K562 (cell line): ENCODE data around the gene KCNH3. TPM values are rescaled to one million over a fixed set of nuclear protein-coding genes. Genes with fewer than 3 reads are reported as not detected.

Source experiments
- ATAC-seq: fragments of 200-7000 bp; cut with Tn5 transposase; 3 replicates; pipeline ENCODE4 v1.9.1; 2020; ENCODE audit warnings: moderate library complexity
- BruUV-seq: library from RNA; stranded (reverse); fragments of 400-500 nt; replicated peaks from 2 replicates; lab custom pipeline; 2021; lab: Mats Ljungman, UMichigan
- CTCF ChIA-PET: fragments of 300-600 bp; formaldehyde crosslinking; extraction: SDS; loops from one replicate; lab custom pipeline; 2021; ENCODE audit warnings: low intra/inter-chr PET ratio; lab: Yijun Ruan, JAX
- POLR2A ChIA-PET: fragments of 300-600, 350-650 bp; sonication (Branson Sonifier 250); formaldehyde crosslinking; extraction: SDS; loops from one replicate; lab custom pipeline; 2021; ENCODE audit warnings: antibody characterized with exemption, inconsistent platforms; lab: Yijun Ruan, JAX
- DNase-seq, 4 experiments: peaks; one replicate each; pipeline versions ENCODE4 v3.0.0 to v3.0.0-alpha.2; 2011 to 2018; ENCODE audit warnings: low spot score in 3 of 4, mixed read lengths in 3 of 4; ENCODE audit errors: extremely low read depth in 1 of 4
- FAIRE-seq: peaks from 2 replicates; lab custom pipeline; 2011; peaks lifted over from hg19 to GRCh38; lab: Jason Lieb, UNC
- H2AFZ ChIP-seq: 2 replicates; pipeline ENCODE4 v1.6.0; 2011; ENCODE audit warnings: low read depth, low read length, control low read depth, inconsistent platforms
- H3K27ac ChIP-seq: fragments of 200-600 bp; 3 replicates; pipeline ENCODE4 v1.8.0; 2011; ENCODE audit warnings: low read depth, mild to moderate bottlenecking, control low read depth, inconsistent platforms, low read length, moderate library complexity, mixed read lengths; ENCODE audit errors: extremely low read depth
- H3K27me3 ChIP-seq, 2 experiments: fragments of 300-600 bp in 1 of 2; 2 replicates in 1 of 2; 3 replicates in 1 of 2; pipeline versions ENCODE4 v1.6.0 to v1.8.0; 2011; ENCODE audit warnings: inconsistent platforms in 2 of 2, low read length in 2 of 2, mild to moderate bottlenecking in 1 of 2, mixed read lengths in 1 of 2, moderate library complexity in 1 of 2; ENCODE audit not compliant: control insufficient read depth in 2 of 2, insufficient read depth in 2 of 2
- H3K36me3 ChIP-seq: fragments of 300-600 bp; 3 replicates; pipeline ENCODE4 v1.8.0; 2011; ENCODE audit warnings: mild to moderate bottlenecking, low read length, inconsistent platforms; ENCODE audit not compliant: control insufficient read depth, insufficient read depth
- H3K4me1 ChIP-seq, 2 experiments: fragments of 200-600 bp in 1 of 2; replicated peaks in 1 of 2; 2 replicates in 1 of 2; 3 replicates in 1 of 2; pipeline versions ENCODE4 v1.5.1 to v1.8.0; 2011; ENCODE audit warnings: inconsistent platforms in 2 of 2, low read length in 2 of 2, mild to moderate bottlenecking in 1 of 2, mixed read lengths in 1 of 2, moderate library complexity in 1 of 2; ENCODE audit not compliant: control insufficient read depth in 2 of 2, insufficient read depth in 2 of 2
- H3K4me2 ChIP-seq: 2 replicates; pipeline ENCODE4 v1.6.1; 2011; ENCODE audit warnings: low read length, control low read depth, inconsistent platforms, mixed read lengths; ENCODE audit not compliant: insufficient read depth
- H3K4me3 ChIP-seq: fragments of 200-600 bp; sonication (generic), shearing (Covaris generic); 2 replicates; pipeline ENCODE4 v1.5.1; 2016; ENCODE audit warnings: control low read depth, inconsistent platforms
- H3K79me2 ChIP-seq: fragments of 200-600 bp; 3 replicates; pipeline ENCODE4 v1.8.0; 2011; ENCODE audit warnings: low read length, inconsistent platforms; ENCODE audit not compliant: control insufficient read depth, insufficient read depth
- H3K9ac ChIP-seq, 2 experiments: 2 replicates each; pipeline versions ENCODE4 v1.6.0 to v1.6.1; 2011; ENCODE audit warnings: low read depth in 2 of 2, low read length in 2 of 2, control low read depth in 1 of 2, inconsistent platforms in 1 of 2, mild to moderate bottlenecking in 1 of 2, mixed read lengths in 1 of 2; ENCODE audit not compliant: insufficient read depth in 1 of 2
- H3K9me1 ChIP-seq: one replicate; pipeline ENCODE4 v1.6.0; 2011; ENCODE audit warnings: inconsistent platforms, mild to moderate bottlenecking, low read length, moderate library complexity; ENCODE audit not compliant: control insufficient read depth, insufficient read depth
- H3K9me3 ChIP-seq: replicated peaks from 2 replicates; pipeline ENCODE4 v1.5.1; 2011; ENCODE audit warnings: low read depth, low read length, inconsistent platforms; ENCODE audit not compliant: control insufficient read depth, insufficient read depth
- H4K20me1 ChIP-seq: replicated peaks from 2 replicates; pipeline ENCODE4 v1.6.1; 2011; ENCODE audit warnings: low read length, inconsistent platforms, mixed read lengths; ENCODE audit not compliant: control insufficient read depth, insufficient read depth
- CXXC5 ChIP-seq: fragments of 250-450 bp; sonication (Bioruptor Pico); IDR thresholded peaks from 2 replicates; pipeline ENCODE4 v1.8.0; 2022; ENCODE audit warnings: inconsistent platforms, mild to moderate bottlenecking, moderate library complexity
- DPF2 ChIP-seq: fragments of 450-650 bp; IDR thresholded peaks from 2 replicates; pipeline ENCODE4 v1.6.1; 2016
- SAFB ChIP-seq: fragments of 200-400 bp; formaldehyde crosslinking; IDR thresholded peaks from 2 replicates; pipeline ENCODE4 v1.6.1; 2017; ENCODE audit warnings: low read depth, low read length, borderline replicate concordance
- SMAD4 ChIP-seq: fragments of 250-450 bp; sonication (Bioruptor Pico); conservative IDR thresholded peaks from 2 replicates; pipeline ENCODE4 v1.8.0; 2021; ENCODE audit warnings: inconsistent platforms, mild to moderate bottlenecking, moderate library complexity
- ZKSCAN1 ChIP-seq: fragments of 150-350 bp; IDR thresholded peaks from 2 replicates; pipeline ENCODE4 v1.6.1; 2016; ENCODE audit warnings: low read depth, low read length
- WGBS: fragments of 100-300 bp; shearing (Covaris generic); methylation state at CpG from one replicate; pipeline ENCODE4 v1.1.6; 2016; ENCODE audit warnings: low coverage, mixed read lengths; ENCODE audit not compliant: insufficient coverage; ENCODE audit errors: missing lambda C conversion rate; 5-methylcytosine and 5-hydroxymethylcytosine counted together
- in situ Hi-C: fragments of 300-500 bp; cut with MboI; formaldehyde crosslinking; loops from 4 replicates; pipeline ENCODE4 v1.15.0; 2018; ENCODE audit warnings: inconsistent platforms, mixed read lengths
- intact Hi-C: fragments of 100-400 bp; cut with micrococcal nuclease; formaldehyde crosslinking; loops from 2 replicates; pipeline ENCODE4 v1.14.2; 2022
- polyA plus RNA-seq, 8 experiments: library from polyadenylated mRNA; depleted of rRNA in 4 of 8; stranded (reverse) in 5 of 8; unstranded in 3 of 8; fragments of >200 nt; fragmentation: Nextera tagmentation in 2 of 8; fragmentation: Illumina TruSeq in 1 of 8; extraction: Ambion mirVana in 2 of 8; extraction: Trizol in 1 of 8; gene quantifications; 2 replicates each; pipeline versions ENCODE4 v1.2.1 to v1.2.3, GENCODE V29; 2011 to 2014; ENCODE audit warnings: inconsistent platforms in 1 of 8, missing spikeins in 1 of 8
- total RNA-seq, 7 experiments: library from RNA; depleted of rRNA in 6 of 7; stranded (reverse); fragments of >200 nt in 6 of 7; fragmentation: Illumina TruSeq in 2 of 7; extraction: Trizol in 2 of 7; gene quantifications; 2 replicates each; pipeline versions ENCODE4 v1.2.1 to v1.2.3, GENCODE V29; 2011 to 2021; ENCODE audit warnings: low replicate concordance in 1 of 7
- TF ChIP-seq, protein P1 (sequence below): IDR thresholded peaks from 2 replicates; pipeline ENCODE4 v1.6.1; 2011; ENCODE audit not compliant: insufficient read length; ENCODE audit errors: extremely low read depth
- TF ChIP-seq, protein P2 (sequence below): sonication (generic); formaldehyde crosslinking; IDR thresholded peaks from 2 replicates; pipeline ENCODE4 v1.8.1; 2022; ENCODE audit warnings: missing genetic modification reagents
- TF ChIP-seq, protein P3 (sequence below): fragments of 450-650 bp; formaldehyde crosslinking; IDR thresholded peaks from 2 replicates; pipeline ENCODE4 v1.4.0; 2020; ENCODE audit warnings: mild to moderate bottlenecking, moderate library complexity
- TF ChIP-seq, protein P4 (sequence below): fragments of 450-650 bp; formaldehyde crosslinking; IDR thresholded peaks from 2 replicates; pipeline ENCODE4 v1.4.0; 2022; ENCODE audit warnings: missing genetic modification characterization

KCNH3 gene
- total and polyA plus RNA-seq, 9 of the 15 experiments (the other 6 are each of a cell fraction or from before 2014, with no cell fraction given): 0.01 to 0.09 TPM; not detected in 7

DNA sequence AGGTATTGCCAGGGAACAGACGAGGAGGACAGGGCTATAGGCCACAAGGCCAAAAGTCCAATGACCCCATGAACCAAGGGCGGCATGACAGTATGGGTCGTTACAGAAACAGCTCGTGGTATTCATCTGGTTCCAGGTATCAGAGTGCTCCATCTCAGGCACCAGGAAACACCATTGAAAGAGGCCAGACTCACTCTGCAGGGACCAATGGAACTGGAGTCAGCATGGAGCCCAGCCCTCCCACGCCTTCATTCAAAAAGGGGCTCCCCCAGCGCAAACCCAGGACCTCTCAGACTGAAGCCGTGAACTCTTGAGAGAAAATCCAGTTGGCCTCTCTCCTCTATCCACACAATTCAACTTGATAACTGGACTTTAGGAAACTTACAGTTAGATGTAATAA is 12.9 kb upstream of the KCNH3 start (continued):
- TF ChIP-seq, protein P1, sequence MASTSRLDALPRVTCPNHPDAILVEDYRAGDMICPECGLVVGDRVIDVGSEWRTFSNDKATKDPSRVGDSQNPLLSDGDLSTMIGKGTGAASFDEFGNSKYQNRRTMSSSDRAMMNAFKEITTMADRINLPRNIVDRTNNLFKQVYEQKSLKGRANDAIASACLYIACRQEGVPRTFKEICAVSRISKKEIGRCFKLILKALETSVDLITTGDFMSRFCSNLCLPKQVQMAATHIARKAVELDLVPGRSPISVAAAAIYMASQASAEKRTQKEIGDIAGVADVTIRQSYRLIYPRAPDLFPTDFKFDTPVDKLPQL: no peak

DNA sequence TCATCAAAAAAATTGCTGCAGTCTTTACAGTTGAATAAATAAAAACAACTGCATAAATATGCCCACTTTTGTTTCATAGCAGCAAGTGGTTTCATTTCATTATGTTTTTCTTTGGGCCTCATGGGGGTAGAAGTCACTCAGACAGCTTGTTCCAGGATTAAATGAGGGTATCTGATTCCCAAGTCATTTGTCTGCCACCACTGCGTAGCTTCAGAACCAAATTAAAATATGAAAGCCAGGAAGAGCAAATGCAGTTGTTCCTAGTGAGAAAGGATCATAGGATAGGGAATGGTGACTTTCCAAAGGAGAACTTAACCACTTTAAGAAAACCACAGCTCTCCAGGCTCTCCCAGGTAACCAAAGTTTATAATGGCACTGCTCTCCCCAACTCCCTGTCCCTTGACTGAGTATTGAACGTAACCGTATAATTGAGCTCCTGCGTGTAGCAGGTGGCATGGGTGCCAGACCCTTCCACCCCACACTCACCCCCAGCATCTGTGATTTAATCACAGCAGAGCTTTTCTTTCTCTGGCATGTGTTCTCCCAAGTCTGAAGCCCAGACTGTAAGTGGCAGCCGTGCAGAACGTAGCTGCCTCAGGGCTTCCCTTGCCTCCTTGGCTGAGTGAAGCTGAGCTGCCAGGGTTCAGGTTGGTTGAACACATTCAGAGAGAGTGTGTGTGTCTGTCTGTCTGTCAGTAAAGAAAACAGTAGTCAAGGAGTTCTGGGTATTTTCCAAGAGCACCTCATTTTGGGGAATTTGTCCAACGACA is 11.3 kb upstream of the KCNH3 start:
- DNase-seq: no peak
- CTCF ChIA-PET: no interaction called here

More for the DNA sequence above, 11.3 kb upstream of the KCNH3 start:
- TF ChIP-seq CXXC5 (CRISPR knock-in tag) (no peak), SMAD4 (CRISPR knock-in tag) (no peak), ZKSCAN1 (no peak), DPF2 (no peak), SAFB (no peak)
- TF ChIP-seq, protein P2, sequence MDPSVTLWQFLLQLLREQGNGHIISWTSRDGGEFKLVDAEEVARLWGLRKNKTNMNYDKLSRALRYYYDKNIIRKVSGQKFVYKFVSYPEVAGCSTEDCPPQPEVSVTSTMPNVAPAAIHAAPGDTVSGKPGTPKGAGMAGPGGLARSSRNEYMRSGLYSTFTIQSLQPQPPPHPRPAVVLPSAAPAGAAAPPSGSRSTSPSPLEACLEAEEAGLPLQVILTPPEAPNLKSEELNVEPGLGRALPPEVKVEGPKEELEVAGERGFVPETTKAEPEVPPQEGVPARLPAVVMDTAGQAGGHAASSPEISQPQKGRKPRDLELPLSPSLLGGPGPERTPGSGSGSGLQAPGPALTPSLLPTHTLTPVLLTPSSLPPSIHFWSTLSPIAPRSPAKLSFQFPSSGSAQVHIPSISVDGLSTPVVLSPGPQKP (CRISPR knock-in tag): no peak
- TF ChIP-seq, protein P3, sequence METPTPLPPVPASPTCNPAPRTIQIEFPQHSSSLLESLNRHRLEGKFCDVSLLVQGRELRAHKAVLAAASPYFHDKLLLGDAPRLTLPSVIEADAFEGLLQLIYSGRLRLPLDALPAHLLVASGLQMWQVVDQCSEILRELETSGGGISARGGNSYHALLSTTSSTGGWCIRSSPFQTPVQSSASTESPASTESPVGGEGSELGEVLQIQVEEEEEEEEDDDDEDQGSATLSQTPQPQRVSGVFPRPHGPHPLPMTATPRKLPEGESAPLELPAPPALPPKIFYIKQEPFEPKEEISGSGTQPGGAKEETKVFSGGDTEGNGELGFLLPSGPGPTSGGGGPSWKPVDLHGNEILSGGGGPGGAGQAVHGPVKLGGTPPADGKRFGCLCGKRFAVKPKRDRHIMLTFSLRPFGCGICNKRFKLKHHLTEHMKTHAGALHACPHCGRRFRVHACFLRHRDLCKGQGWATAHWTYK: no peak
- TF ChIP-seq, protein P4, sequence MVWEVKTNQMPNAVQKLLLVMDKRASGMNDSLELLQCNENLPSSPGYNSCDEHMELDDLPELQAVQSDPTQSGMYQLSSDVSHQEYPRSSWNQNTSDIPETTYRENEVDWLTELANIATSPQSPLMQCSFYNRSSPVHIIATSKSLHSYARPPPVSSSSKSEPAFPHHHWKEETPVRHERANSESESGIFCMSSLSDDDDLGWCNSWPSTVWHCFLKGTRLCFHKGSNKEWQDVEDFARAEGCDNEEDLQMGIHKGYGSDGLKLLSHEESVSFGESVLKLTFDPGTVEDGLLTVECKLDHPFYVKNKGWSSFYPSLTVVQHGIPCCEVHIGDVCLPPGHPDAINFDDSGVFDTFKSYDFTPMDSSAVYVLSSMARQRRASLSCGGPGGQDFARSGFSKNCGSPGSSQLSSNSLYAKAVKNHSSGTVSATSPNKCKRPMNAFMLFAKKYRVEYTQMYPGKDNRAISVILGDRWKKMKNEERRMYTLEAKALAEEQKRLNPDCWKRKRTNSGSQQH (CRISPR knock-in tag): no peak
- TF ChIP-seq, all 486 proteins: peak for 0
- Histone ChIP-seq H3K79me2 (no peaks in the 10 kb centered on the region), H3K4me2 (no peak overlapping the region), H3K9ac (no peak overlapping the region), H4K20me1 (no peaks in the 10 kb centered on the region), H3K9me1 (no peaks in the 10 kb centered on the region), H3K4me1 (no peaks in the 10 kb centered on the region), H2AFZ (no peak overlapping the region), H3K27ac (no peak overlapping the region), H3K4me3 (no peak overlapping the region), H3K27me3 (no peaks in the 10 kb centered on the region), H3K36me3 (peaks cover 31% of the 10 kb centered on the region), H3K9me3 (no peaks in the 10 kb centered on the region)
- intact Hi-C loops: no loop called here
- no TSS peak for BruUV-seq
- no peak for FAIRE-seq
- 76% methylated on average over 7 of the region's 7 CpGs for WGBS
- ATAC-seq: no peak
- POLR2A ChIA-PET: interaction anchor here (1.0 to 2.2 kb wide), 2 partner anchors 10 to 17 kb away, joined by 3 to 9 read pairs; no protein-coding TSS in a partner anchor
- in situ Hi-C loops: no loop called here
